H9 (cell line): ENCODE measurements around the gene NKAIN2. TPM values are rescaled to one million over a fixed set of nuclear protein-coding genes. Genes with fewer than 3 reads are reported as not detected.

Experiments used
- DNase-seq: peaks from one replicate; pipeline ENCODE4 v3.0.0-alpha.2; 2017
- H2AFZ ChIP-seq: one replicate; pipeline ENCODE4 v1.6.1; 2013; ENCODE audit warnings: mild to moderate bottlenecking, low read length, control low read depth, moderate library complexity
- H2AK5ac ChIP-seq: 2 replicates; pipeline ENCODE4 v1.6.1; 2013; ENCODE audit warnings: low read length, control low read depth, mixed read lengths; ENCODE audit not compliant: insufficient read length
- H2BK120ac ChIP-seq: one replicate; pipeline ENCODE4 v1.6.1; 2013; ENCODE audit warnings: low read depth, mild to moderate bottlenecking, low read length, control low read depth, inconsistent platforms; ENCODE audit not compliant: poor library complexity, severe bottlenecking
- H2BK12ac ChIP-seq: 2 replicates; pipeline ENCODE4 v1.6.1; 2013; ENCODE audit warnings: low read length, control low read depth, mixed read lengths, low read depth; ENCODE audit not compliant: insufficient read length
- H2BK15ac ChIP-seq: 2 replicates; pipeline ENCODE4 v1.6.1; 2013; ENCODE audit warnings: low read depth, low read length, control low read depth
- H2BK20ac ChIP-seq: one replicate; pipeline ENCODE4 v1.6.1; 2013; ENCODE audit warnings: low read depth, mild to moderate bottlenecking, low read length, control low read depth, inconsistent platforms; ENCODE audit not compliant: poor library complexity, severe bottlenecking
- H2BK5ac ChIP-seq: 2 replicates; pipeline ENCODE4 v1.6.1; 2013; ENCODE audit warnings: low read length, control low read depth, mixed read lengths; ENCODE audit not compliant: insufficient read length
- H3K14ac ChIP-seq: 2 replicates; pipeline ENCODE4 v1.6.1; 2013; ENCODE audit warnings: low read length, control low read depth; ENCODE audit not compliant: insufficient read depth
- H3K18ac ChIP-seq: 2 replicates; pipeline ENCODE4 v1.6.1; 2013; ENCODE audit warnings: low read depth, mild to moderate bottlenecking, mixed read lengths, low read length, control low read depth; ENCODE audit not compliant: insufficient read length
- H3K23ac ChIP-seq: 2 replicates; pipeline ENCODE4 v1.6.1; 2013; ENCODE audit warnings: low read length, control low read depth, mixed read lengths, low read depth; ENCODE audit not compliant: insufficient read length
- H3K23me2 ChIP-seq: 2 replicates; pipeline ENCODE4 v1.6.1; 2013; ENCODE audit warnings: low read depth, mild to moderate bottlenecking, mixed read lengths, low read length, control low read depth; ENCODE audit not compliant: insufficient read length, poor library complexity, severe bottlenecking
- H3K27ac ChIP-seq: 2 replicates; pipeline ENCODE4 v1.5.1; 2013; ENCODE audit warnings: low read length, control low read depth, mixed read lengths, low read depth; ENCODE audit not compliant: insufficient read length
- H3K27me3 ChIP-seq: 2 replicates; pipeline ENCODE4 v1.6.1; 2013; ENCODE audit warnings: low read length, control low read depth, inconsistent platforms; ENCODE audit not compliant: insufficient read depth
- H3K4ac ChIP-seq: 2 replicates; pipeline ENCODE4 v1.6.1; 2013; ENCODE audit warnings: low read depth, mild to moderate bottlenecking, control low read depth, inconsistent platforms, low read length, moderate library complexity
- H3K4me1 ChIP-seq: 2 replicates; pipeline ENCODE4 v1.6.1; 2013; ENCODE audit warnings: low read length, control low read depth, inconsistent platforms; ENCODE audit not compliant: insufficient read depth
- H3K4me2 ChIP-seq: 2 replicates; pipeline ENCODE4 v1.6.1; 2013; ENCODE audit warnings: low read length, control low read depth, mixed read lengths; ENCODE audit not compliant: insufficient read length, insufficient read depth
- H3K56ac ChIP-seq: 2 replicates; pipeline ENCODE4 v1.6.1; 2013; ENCODE audit warnings: low read depth, mild to moderate bottlenecking, mixed read lengths, low read length, control low read depth; ENCODE audit not compliant: insufficient read length
- H3K79me1 ChIP-seq: 2 replicates; pipeline ENCODE4 v1.6.1; 2013; ENCODE audit warnings: low read depth, mild to moderate bottlenecking, moderate library complexity, low read length, control low read depth, inconsistent platforms; ENCODE audit not compliant: insufficient read depth, poor library complexity, severe bottlenecking
- H3K79me2 ChIP-seq: 2 replicates; pipeline ENCODE4 v1.6.1; 2013; ENCODE audit warnings: low read length, control low read depth, inconsistent platforms; ENCODE audit not compliant: insufficient read depth
- H3K9ac ChIP-seq: 2 replicates; pipeline ENCODE4 v1.6.1; 2013; ENCODE audit warnings: low read length, control low read depth, mixed read lengths; ENCODE audit not compliant: insufficient read length; ENCODE audit errors: extremely low read depth
- H3K9me3 ChIP-seq: one replicate; pipeline ENCODE4 v1.6.1; 2013; ENCODE audit warnings: low read depth, low read length, inconsistent platforms; ENCODE audit not compliant: control insufficient read depth
- H3T11ph ChIP-seq: one replicate; pipeline ENCODE4 v1.6.1; 2013; ENCODE audit warnings: mild to moderate bottlenecking, low read length, control low read depth, inconsistent platforms
- H4K20me1 ChIP-seq: one replicate; pipeline ENCODE4 v1.6.1; 2013; ENCODE audit not compliant: control insufficient read depth, insufficient read length, insufficient read depth
- H4K5ac ChIP-seq: 2 replicates; pipeline ENCODE4 v1.6.1; 2013; ENCODE audit warnings: low read depth, mild to moderate bottlenecking, mixed read lengths, low read length, control low read depth; ENCODE audit not compliant: insufficient read length
- H4K8ac ChIP-seq: replicated peaks from 2 replicates; pipeline ENCODE4 v1.6.1; 2013; ENCODE audit warnings: low read length, control low read depth, mixed read lengths, low read depth; ENCODE audit not compliant: insufficient read length
- H4K91ac ChIP-seq: 2 replicates; pipeline ENCODE4 v1.6.1; 2013; ENCODE audit warnings: low read depth, mild to moderate bottlenecking, moderate library complexity, mixed read lengths, low read length, control low read depth; ENCODE audit not compliant: insufficient read length
- H3K27ac Mint-ChIP-seq, 3 experiments: 2 replicates in 2 of 3; 3 replicates in 1 of 3; pipeline ENCODE4 v1.8.0; 2020 to 2021; ENCODE audit warnings: mixed read lengths in 3 of 3, mild to moderate bottlenecking in 1 of 3, moderate library complexity in 1 of 3
- H3K27me3 Mint-ChIP-seq: 2 replicates; pipeline ENCODE4 v1.8.0; 2021; ENCODE audit warnings: low read depth, mild to moderate bottlenecking, moderate library complexity, mixed read lengths
- H3K36me3 Mint-ChIP-seq, 3 experiments: 2 replicates in 2 of 3; 3 replicates in 1 of 3; pipeline ENCODE4 v1.8.0; 2020 to 2021; ENCODE audit warnings: low read depth in 3 of 3, mixed read lengths in 3 of 3; ENCODE audit not compliant: insufficient read depth in 1 of 3
- H3K4me1 Mint-ChIP-seq, 2 experiments: 2 replicates each; pipeline ENCODE4 v1.8.0; 2020; ENCODE audit warnings: mixed read lengths in 2 of 2
- H3K4me3 Mint-ChIP-seq, 2 experiments: 2 replicates in 1 of 2; 3 replicates in 1 of 2; pipeline ENCODE4 v1.8.0; 2020 to 2021; ENCODE audit warnings: mild to moderate bottlenecking in 2 of 2, mixed read lengths in 2 of 2, moderate library complexity in 1 of 2
- H3K9me3 Mint-ChIP-seq, 2 experiments: 2 replicates in 1 of 2; 3 replicates in 1 of 2; pipeline ENCODE4 v1.8.0; 2020; ENCODE audit warnings: mild to moderate bottlenecking in 2 of 2, mixed read lengths in 2 of 2, moderate library complexity in 1 of 2
- CTCF ChIP-seq: fragments of 200-600 bp; sonication (generic); conservative IDR thresholded peaks from 3 replicates; pipeline ENCODE4 v1.8.0; 2021; ENCODE audit warnings: antibody characterized with exemption, mild to moderate bottlenecking
- WGBS: extraction: QIAGEN DNeasy Blood & Tissue Kit; methylation state at CpG from one replicate; pipeline ENCODE4 v1.1.7; 2013; ENCODE audit warnings: missing lambda C conversion rate, low lambda C conversion rate, mixed read lengths; ENCODE audit not compliant: insufficient read length; ENCODE audit errors: extremely low coverage; 5-methylcytosine and 5-hydroxymethylcytosine counted together
- total RNA-seq: library from RNA; stranded (reverse); gene quantifications from 2 replicates; pipeline ENCODE4 v1.2.1, GENCODE V29; 2021

NKAIN2 gene
- total RNA-seq, 1 experiment from 2014 or later = 0.17 TPM

GRCh38 chr6:124163676-124164075 is 360.0 kb downstream of the NKAIN2 start:
- Mint-ChIP-seq H3K27ac (no peak overlapping the region), H3K4me3 (no peak overlapping the region), H3K36me3 (no peaks in the 10 kb centered on the region), H3K9me3 (no peaks in the 10 kb centered on the region), H3K4me1 (peaks cover 0 to 1% of the 10 kb centered on the region in 2 experiments; a peak in 2 of 4 replicates), H3K27me3 (no peaks in the 10 kb centered on the region)
- Histone ChIP-seq H2BK12ac (no peak overlapping the region), H3K4ac (no peak overlapping the region), H4K91ac (no peak overlapping the region), H3T11ph (no peak overlapping the region), H3K23ac (no peak overlapping the region), H2BK15ac (no peak overlapping the region), H4K20me1 (no peaks in the 10 kb centered on the region), H2BK5ac (no peak overlapping the region), H3K79me2 (no peaks in the 10 kb centered on the region), H3K56ac (no peak overlapping the region), H3K27ac (no peak overlapping the region), H2BK120ac (no peak overlapping the region), H2AK5ac (no peak overlapping the region), H3K18ac (no peak overlapping the region), H3K23me2 (no peaks in the 10 kb centered on the region), H3K27me3 (no peaks in the 10 kb centered on the region), H4K8ac (no peak overlapping the region), H2AFZ (no peak overlapping the region), H3K4me1 (no peaks in the 10 kb centered on the region), H4K5ac (no peak overlapping the region), H2BK20ac (no peak overlapping the region), H3K9ac (no peak overlapping the region), H3K4me2 (no peak overlapping the region), H3K79me1 (no peaks in the 10 kb centered on the region), H3K9me3 (no peaks in the 10 kb centered on the region), H3K14ac (no peak overlapping the region)
- no peak for DNase-seq
- TF ChIP-seq CTCF = no peak
- no CpG with 5 or more reads among the region's 3 CpGs for WGBS
